Activated T-helper 2 cell treated with anti-CD3 and anti-CD28 coated beads, Interferon-gamma antibody, Interleukin-2, Interleukin-4, amounts not matched to agents 10 μg/mL and 5 μg/mL and 100 μg/mL, durations not matched to agents 14 hours and 24 hours and 36 hours (primary cell): ENCODE results near the gene POLE. TPM values are rescaled to one million over a fixed set of nuclear protein-coding genes. Genes with fewer than 3 reads are reported as not detected.

ENCODE experiments used
- DNase-seq: peaks from one replicate; pipeline ENCODE4 v3.0.0; 2021; ENCODE audit warnings: low spot score
- H3K27ac Mint-ChIP-seq: one replicate; pipeline ENCODE4 v1.8.0; 2021; ENCODE audit warnings: mixed read lengths
- H3K27me3 Mint-ChIP-seq: one replicate; pipeline ENCODE4 v1.8.0; 2021; ENCODE audit warnings: low read depth, mixed read lengths
- H3K36me3 Mint-ChIP-seq: one replicate; pipeline ENCODE4 v1.8.0; 2021; ENCODE audit warnings: low read depth, mixed read lengths
- H3K4me1 Mint-ChIP-seq: one replicate; pipeline ENCODE4 v1.8.0; 2021; ENCODE audit warnings: low read depth, mixed read lengths
- H3K4me3 Mint-ChIP-seq: one replicate; pipeline ENCODE4 v1.8.0; 2021; ENCODE audit warnings: low read depth, mild to moderate bottlenecking, moderate library complexity, mixed read lengths
- H3K9me3 Mint-ChIP-seq: one replicate; pipeline ENCODE4 v1.8.0; 2021; ENCODE audit warnings: mixed read lengths
- intact Hi-C: fragments of 100-400 bp; cut with micrococcal nuclease; formaldehyde crosslinking; loops from one replicate; pipeline ENCODE4 v1.15.1; 2023
- total RNA-seq: library from RNA; stranded (reverse); gene quantifications from 2 replicates; pipeline ENCODE4 v1.2.3, GENCODE V29; 2022

POLE gene
- total RNA-seq, 1 donor from 2014 or later, result 159 TPM

DNA sequence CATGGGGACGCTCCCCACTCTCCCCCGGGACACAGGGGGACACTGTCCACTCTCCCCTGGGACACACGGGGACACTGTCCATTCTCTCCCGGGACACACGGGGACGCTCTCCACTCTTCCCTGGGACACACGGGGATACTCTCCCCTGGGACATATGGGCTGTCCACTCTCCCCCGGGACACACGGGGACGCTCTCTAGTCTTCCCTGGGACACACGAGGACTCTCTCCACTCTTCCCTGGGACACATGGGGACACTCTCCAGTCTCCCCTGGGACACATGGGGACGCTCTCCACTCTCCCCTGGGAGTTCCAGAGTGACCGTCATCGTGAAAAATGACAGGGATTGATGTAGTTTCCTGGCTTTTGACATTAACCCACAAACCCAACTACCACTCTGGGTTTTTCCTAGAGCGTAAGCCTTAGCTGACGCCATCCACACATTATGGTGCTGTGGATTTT, 71.5 kb downstream of the POLE start:
- H3K27ac Mint-ChIP-seq, result no peak overlapping the region
- peaks cover 27% of the 10 kb centered on the region for H3K27me3 Mint-ChIP-seq
- peaks cover 11% of the 10 kb centered on the region for H3K9me3 Mint-ChIP-seq
- no peak overlapping the region for H3K4me3 Mint-ChIP-seq
- intact Hi-C loops, result loop anchor here (1.0 kb wide), 1 partner anchor 200 kb away; no protein-coding TSS in a partner anchor
- peaks cover 7% of the 10 kb centered on the region for H3K36me3 Mint-ChIP-seq
- peaks cover 3% of the 10 kb centered on the region for H3K4me1 Mint-ChIP-seq
- no peak for DNase-seq

- Mint-ChIP-seq H3K27ac (no peak overlapping the region), H3K36me3 (peaks cover 7% of the 10 kb centered on the region), H3K27me3 (peaks cover 27% of the 10 kb centered on the region), H3K4me1 (peaks cover 3% of the 10 kb centered on the region), H3K4me3 (no peak overlapping the region), H3K9me3 (peaks cover 11% of the 10 kb centered on the region)
- intact Hi-C loops, result loop anchor here (1.0 kb wide), 1 partner anchor 200 kb away; no protein-coding TSS in a partner anchor
- peak; percentile 67 for DNase-seq
Measured at GRCh38 chr12:132614861-132615578, 72.1 kb downstream of the POLE start.

- peaks cover 29% of the 10 kb centered on the region for H3K27me3 Mint-ChIP-seq
- H3K9me3 Mint-ChIP-seq, result peaks cover 11% of the 10 kb centered on the region
- intact Hi-C loops, result no loop called here
- H3K36me3 Mint-ChIP-seq, result peaks cover 7% of the 10 kb centered on the region
- DNase-seq, result no peak
- H3K4me1 Mint-ChIP-seq, result peaks cover 3% of the 10 kb centered on the region
- no peak overlapping the region for H3K27ac Mint-ChIP-seq
- H3K4me3 Mint-ChIP-seq, result no peak overlapping the region
Measured at GRCh38 chr12:132614029-132614428, 73.1 kb downstream of the POLE start.

DNA sequence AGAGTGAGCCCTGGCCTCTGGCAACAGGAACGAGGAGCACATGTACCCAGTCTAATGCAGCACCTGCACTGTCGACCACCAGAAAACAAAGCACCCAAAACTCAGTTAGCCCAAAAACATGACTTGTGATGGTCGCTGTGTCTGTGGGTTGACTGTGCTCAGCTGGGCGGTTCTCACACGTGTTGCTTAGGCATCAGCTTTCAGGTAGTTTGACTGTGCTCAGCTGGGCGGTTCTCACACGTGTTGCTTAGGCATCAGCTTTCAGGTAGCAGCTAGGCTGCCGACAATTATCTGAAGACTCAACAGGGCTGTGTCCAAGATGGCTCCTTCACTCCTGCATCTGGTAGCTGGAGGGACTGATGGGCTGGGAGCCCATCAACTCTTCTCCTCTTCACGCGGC, 75.5 kb downstream of the POLE start:
- DNase-seq, result no peak
- intact Hi-C loops, result no loop called here
- Mint-ChIP-seq H3K27me3 (peaks cover 32% of the 10 kb centered on the region), H3K27ac (no peak overlapping the region), H3K4me1 (peaks cover 4% of the 10 kb centered on the region), H3K4me3 (no peak overlapping the region), H3K36me3 (no peaks in the 10 kb centered on the region), H3K9me3 (peaks cover 3% of the 10 kb centered on the region)

DNA sequence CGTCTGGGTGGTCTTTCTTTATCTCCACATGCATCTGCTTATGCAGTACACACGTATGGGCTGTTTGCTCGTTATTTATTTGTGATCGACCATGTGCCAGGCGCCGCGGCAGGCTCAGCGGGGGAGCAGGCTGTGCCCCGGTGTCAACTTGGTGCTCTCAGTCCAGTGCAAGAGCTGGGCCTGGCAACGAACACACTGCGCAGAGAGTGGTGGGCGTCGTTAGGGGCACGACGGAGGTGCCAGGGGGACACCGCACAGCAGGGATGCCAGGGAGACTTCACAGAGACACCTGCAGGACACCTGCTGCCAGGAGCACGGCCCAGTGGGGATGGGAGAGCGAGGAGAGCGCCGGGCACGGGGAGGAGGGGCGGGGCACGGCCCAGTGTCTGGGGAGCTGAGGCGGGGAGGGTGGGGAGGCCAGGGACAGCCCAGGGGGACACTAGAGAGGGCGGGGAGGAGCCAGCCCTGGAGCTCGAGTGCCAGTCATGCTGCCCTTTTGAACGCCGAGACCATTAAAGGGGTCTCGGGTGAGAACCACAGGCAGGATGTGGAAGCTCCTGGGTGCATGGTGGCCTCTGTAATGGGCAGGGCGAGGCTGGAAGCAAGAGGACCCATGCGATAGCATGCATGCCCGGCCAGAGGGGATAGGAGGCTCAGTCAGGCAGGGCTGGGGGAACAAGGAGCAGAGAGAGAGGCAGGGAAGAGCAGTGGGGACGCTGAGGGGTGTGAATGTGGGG, 76.1 kb downstream of the POLE start:
- Mint-ChIP-seq H3K9me3 (peaks cover 3% of the 10 kb centered on the region), H3K27ac (no peak overlapping the region), H3K4me1 (peaks cover 6% of the 10 kb centered on the region), H3K27me3 (peaks cover 36% of the 10 kb centered on the region), H3K36me3 (no peaks in the 10 kb centered on the region), H3K4me3 (no peak overlapping the region)
- no peak for DNase-seq
- intact Hi-C loops, result no loop called here

- Mint-ChIP-seq H3K36me3 (no peaks in the 10 kb centered on the region), H3K27me3 (peaks cover 33% of the 10 kb centered on the region), H3K4me3 (no peak within 1 kb of the TSS), H3K9me3 (no peaks in the 10 kb centered on the region), H3K27ac (no peak within 1 kb of the TSS), H3K4me1 (peaks cover 6% of the 10 kb centered on the region)
- no peak for DNase-seq
- intact Hi-C loops, result no loop called here
Measured at GRCh38 chr12:132610051-132610759, 76.9 kb downstream of the POLE start, which contains the start of gene LRCOL1. TSS of gene LRCOL1 (minus strand) at chr12:132610582. CDS start at chr12:132606251, 4,331 bp downstream.

GRCh38 chr12:132608231-132609171, 78.6 kb downstream of the POLE start:
- Mint-ChIP-seq H3K4me1 (peaks cover 3% of the 10 kb centered on the region), H3K9me3 (no peaks in the 10 kb centered on the region), H3K27ac (no peak overlapping the region), H3K36me3 (no peaks in the 10 kb centered on the region), H3K4me3 (no peak overlapping the region), H3K27me3 (peaks cover 33% of the 10 kb centered on the region)
- no peak for DNase-seq
- intact Hi-C loops, result no loop called here

- Mint-ChIP-seq H3K4me1 (peaks cover 6% of the 10 kb centered on the region), H3K27ac (no peak overlapping the region), H3K36me3 (no peaks in the 10 kb centered on the region), H3K4me3 (no peak overlapping the region), H3K27me3 (peaks cover 40% of the 10 kb centered on the region), H3K9me3 (no peaks in the 10 kb centered on the region)
- DNase-seq, result no peak
- intact Hi-C loops, result no loop called here
Measured at GRCh38 chr12:132606927-132607326, 80.2 kb downstream of the POLE start.

DNA sequence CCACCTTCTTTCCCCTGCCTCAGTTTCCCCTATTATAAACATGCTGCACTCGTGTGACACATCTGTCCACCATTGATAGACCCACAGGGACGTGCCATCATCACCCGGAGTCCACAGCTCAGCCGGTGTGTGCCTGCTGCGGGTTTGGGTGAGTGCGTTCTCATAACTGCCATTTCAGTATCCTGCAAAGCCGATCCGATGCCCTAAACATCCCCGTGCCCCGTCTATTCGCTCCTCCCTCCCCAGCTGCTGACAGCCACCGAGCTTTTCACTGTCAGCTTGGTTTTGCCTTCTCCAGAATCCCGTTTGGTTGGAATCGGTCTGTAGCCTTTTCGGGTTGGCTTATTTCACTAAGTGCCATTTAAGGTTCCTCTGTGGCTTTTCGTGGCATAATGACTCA, 80.7 kb downstream of the POLE start:
- peaks cover 42% of the 10 kb centered on the region for H3K27me3 Mint-ChIP-seq
- intact Hi-C loops, result no loop called here
- H3K27ac Mint-ChIP-seq, result no peak overlapping the region
- no peak for DNase-seq
- peaks cover 6% of the 10 kb centered on the region for H3K4me1 Mint-ChIP-seq
- H3K9me3 Mint-ChIP-seq, result no peaks in the 10 kb centered on the region
- no peaks in the 10 kb centered on the region for H3K36me3 Mint-ChIP-seq
- H3K4me3 Mint-ChIP-seq, result no peak overlapping the region

GRCh38 chr12:132605892-132606291, 81.2 kb downstream of the POLE start:
- intact Hi-C loops, result no loop called here
- no peaks in the 10 kb centered on the region for H3K36me3 Mint-ChIP-seq
- no peak for DNase-seq
- H3K4me3 Mint-ChIP-seq, result no peak overlapping the region
- H3K27me3 Mint-ChIP-seq, result peaks cover 40% of the 10 kb centered on the region
- no peaks in the 10 kb centered on the region for H3K9me3 Mint-ChIP-seq
- no peak overlapping the region for H3K27ac Mint-ChIP-seq
- H3K4me1 Mint-ChIP-seq, result peaks cover 8% of the 10 kb centered on the region

DNA sequence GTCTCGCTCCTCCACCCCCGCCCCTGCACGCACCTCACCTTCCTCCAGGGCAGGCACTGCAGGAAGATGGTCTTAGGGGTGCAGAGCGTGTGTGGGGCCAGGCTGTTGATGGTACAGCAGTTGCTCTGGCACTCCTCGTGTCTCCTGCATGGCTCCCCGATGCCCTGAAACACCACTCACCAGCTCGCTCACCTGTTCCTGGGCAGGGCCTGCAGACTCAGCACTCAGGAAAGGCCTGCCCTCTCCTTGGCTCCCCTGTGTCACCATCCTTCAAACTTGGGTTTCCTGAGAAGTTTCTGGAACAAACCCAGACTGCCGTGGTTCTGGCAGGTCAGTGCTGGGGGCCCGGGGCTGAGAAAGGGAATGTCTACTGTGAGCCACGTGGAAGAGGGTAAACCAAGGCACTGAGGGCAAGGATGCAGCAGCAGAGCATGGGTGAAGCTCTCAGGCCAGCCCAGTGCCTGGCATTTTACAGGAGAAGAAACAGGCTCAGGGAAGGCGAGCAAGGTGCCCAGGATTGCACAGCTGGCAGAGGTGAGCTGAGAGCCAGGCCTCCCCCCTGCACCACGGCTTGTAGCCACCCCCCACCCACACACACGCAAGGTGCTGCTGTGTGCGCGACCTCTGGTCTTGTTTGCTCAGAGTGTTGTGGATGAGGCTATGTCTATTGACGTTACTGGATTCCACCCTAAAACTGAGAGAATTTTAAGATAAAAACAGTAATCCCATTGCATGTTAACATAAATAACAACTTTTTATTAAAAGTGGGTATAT, 82.3 kb downstream of the POLE start:
- no peaks in the 10 kb centered on the region for H3K36me3 Mint-ChIP-seq
- H3K4me1 Mint-ChIP-seq, result peaks cover 10% of the 10 kb centered on the region
- no peak overlapping the region for H3K4me3 Mint-ChIP-seq
- H3K27me3 Mint-ChIP-seq, result peaks cover 48% of the 10 kb centered on the region
- H3K9me3 Mint-ChIP-seq, result no peaks in the 10 kb centered on the region
- no peak for DNase-seq
- intact Hi-C loops, result no loop called here
- H3K27ac Mint-ChIP-seq, result no peak overlapping the region
